ENCODE measurements around the gene SEC23IP. TPM values are rescaled to one million over a fixed set of nuclear protein-coding genes. Genes with fewer than 3 reads are reported as not detected.

Gene SEC23IP
- polyA plus RNA-seq, 4 donors, result 64.6 to 85.9 (median 72.4) TPM

Other genes with a start within 250 kb of the SEC23IP start
- 10 to 100 TPM; 22.5 to 31.1 (median 28.2) TPM for gene BAG3, start 241.3 kb upstream of the SEC23IP start, polyA plus RNA-seq (ENCODE audit: insufficient read length in 4 of 4)
- gene INPP5F, start 166.7 kb upstream of the SEC23IP start, polyA plus RNA-seq (ENCODE audit: insufficient read length in 4 of 4), result 10 to 100 TPM; 54.4 to 70.9 (median 59.3) TPM
- 10 to 100 TPM; 54.1 to 72.5 (median 65.2) TPM for gene MCMBP, start 19.9 kb upstream of the SEC23IP start, polyA plus RNA-seq (ENCODE audit: insufficient read length in 4 of 4)